Measurements from ENCODE around the gene CTBP2.

Gene CTBP2

DNA sequence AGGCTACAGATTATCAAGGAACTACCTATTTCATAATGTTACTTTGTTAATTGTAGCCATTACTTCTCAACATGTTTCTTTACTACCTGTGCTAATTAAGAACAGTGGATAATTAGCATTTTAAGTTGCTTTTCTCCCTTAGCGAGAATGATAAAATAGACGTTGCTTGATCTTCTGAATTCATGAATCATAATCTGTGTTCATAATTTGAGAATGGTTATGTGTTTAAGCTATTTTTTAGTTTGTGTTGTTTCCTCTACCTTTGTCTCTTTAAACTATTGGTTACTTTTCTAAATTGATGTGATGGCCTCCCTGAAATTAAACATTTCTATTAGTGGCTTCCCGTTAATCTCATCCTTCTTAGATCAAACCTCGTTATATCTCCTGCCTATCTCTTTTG, 218.5 kb downstream of the CTBP2 start, which contains the start of gene ZRANB1:
TSS of gene ZRANB1 (plus strand) at position 301 of the 400 bp plus-strand sequence. CDS start 371 bp downstream, outside the sequence.
- DNase-seq (ENCODE audit: low read depth): no peak

DNA sequence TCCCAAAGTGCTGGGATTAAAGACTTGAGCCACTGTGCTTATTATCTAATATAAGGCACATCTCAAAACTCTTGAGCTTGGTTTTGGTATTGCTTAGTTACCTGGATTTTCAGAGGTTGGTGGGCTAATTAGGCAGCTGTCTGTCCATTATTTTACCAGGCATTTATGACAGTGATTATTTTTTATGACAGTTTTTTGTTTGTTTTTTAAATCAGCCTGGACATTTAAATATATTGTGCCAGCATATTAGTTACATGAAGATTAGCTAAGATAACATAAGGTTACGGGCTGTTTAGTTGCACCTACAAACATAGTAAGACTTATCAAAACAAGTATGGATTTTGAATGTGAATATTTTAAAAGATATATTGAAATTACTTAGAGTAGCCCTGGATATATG, 221.1 kb downstream of the CTBP2 start:
- no peak for DNase-seq (ENCODE audit: low read depth)

DNA sequence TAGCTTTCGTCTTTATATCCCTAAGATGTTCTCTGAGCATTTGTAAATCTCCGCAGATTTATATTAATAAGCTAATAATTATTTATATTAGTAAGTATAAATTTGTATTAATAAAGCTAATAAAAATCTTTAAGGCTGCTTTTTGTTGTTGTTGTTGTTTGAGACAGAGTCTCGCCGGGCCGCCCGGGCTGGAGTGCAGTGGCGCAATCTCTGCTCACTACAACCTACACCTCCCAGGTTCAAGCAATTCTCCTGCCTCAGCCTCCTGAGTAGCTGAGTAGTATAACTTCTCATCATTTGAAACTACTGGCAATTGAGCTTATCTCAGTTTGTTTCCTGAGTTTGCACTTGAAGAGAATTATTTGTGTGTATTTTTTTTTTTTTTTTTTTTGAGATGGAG, 223.6 kb downstream of the CTBP2 start:
- no peak for DNase-seq (ENCODE audit: low read depth)

DNA sequence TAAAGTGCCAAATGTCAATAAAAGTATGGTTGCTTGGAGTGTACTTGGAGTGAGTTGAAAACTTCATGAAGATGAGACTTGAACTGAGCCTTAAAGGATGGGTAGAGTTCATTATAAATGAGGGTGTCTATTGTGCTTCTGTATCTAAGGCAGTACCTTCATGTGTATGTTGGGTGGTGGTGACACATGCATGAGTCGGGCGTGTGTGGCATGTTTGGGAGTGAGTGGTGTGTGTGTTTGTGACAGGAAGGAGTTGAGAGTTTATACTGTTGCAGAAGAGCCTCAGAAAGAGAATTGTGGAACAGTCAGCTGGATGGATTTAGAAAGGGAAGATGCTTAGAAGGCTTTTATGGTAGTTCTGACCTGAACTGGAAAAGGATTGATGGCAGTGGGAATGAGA, 224.4 kb downstream of the CTBP2 start:
- DNase-seq (ENCODE audit: low read depth): peak; percentile 69
